Measurements from ENCODE around the gene CCDC61.
A peak's percentile ranks its signal among the peaks of the same experiment; 100 is the strongest.

CCDC61 gene

DNA sequence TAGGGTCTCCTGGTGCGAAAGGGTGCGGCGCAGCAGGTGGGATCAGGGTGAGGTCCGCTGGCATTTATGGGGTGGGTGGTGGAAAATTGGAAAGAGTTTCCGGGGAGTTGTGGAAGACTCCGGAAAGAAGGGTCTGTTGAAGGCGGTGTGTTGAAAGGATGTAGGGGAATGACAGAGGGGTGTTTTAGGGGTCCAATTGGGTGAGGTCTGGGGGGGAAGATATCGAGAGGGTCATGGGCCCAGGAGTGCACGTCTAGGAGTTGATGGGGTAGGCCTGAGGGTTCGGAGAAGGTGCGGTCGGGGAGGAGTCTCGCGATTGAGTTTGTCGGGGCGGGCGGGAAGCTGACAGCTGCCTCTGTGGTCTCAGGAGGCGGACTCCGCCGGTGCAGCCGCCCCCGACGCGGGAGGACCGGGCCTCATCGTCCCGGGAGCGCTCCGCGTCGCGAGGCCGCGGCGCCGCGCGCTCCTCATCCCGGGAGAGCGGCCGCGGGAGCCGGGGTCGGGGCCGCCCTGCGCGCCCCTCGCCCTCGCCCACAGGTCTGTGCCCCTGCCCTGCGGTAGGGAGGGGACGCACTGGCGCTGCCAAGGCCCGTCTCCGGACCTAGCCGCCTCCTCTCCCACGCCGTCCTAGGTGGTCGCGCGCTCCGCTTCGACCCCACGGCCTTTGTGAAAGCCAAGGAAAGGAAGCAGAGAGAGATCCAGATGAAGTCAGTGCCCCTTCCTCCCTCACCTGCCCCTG is 20.6 kb downstream of the CCDC61 start:
- no peak for DNase-seq

- peak in 13 of 14 donors; percentile 26 to 83 (median 62) for DNase-seq
Measured at GRCh38 chr19:46016426-46017094, 21.3 kb downstream of the CCDC61 start.

- peak in 1 of 14 donors; percentile 48 for DNase-seq
Measured at GRCh38 chr19:46017095-46017429, 21.8 kb downstream of the CCDC61 start.

DNA sequence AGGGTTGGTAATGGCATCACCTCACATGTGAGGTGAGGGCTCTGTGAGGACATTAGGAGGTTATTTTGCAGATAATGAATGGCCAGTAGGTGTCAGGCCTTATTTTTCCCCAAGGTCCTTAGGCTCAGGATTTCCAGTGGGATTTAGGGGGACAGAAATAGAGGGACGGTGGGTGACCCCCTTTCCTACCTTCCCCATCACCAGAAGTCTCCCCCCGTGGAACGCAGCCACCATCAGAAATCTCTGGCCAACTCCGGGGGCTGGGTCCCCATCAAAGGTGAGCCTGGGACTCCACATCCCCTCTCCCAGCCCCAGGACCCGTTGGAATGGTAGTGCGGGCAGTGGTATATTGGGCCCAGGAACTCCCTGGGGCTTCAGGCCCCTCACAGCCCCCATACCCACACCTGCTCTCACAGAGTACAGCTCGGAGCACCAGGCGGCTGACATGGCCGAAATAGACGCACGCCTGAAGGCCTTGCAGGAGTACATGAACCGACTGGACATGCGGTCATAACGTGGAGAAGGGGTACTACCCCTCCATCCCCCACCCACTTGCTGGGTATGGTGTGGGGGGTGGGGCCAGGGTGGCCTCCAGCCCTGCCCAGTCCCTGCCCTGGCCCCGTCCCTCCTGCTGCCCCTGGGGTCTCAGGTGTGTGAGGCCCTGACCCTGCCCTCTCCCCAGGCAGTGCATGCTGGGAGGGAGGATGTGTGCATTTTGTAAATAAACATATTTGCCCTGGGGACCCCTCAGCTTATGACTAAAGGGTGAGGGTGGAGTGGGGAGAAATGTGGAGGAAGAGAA is 22.8 kb downstream of the CCDC61 start:
- DNase-seq = no peak

DNA sequence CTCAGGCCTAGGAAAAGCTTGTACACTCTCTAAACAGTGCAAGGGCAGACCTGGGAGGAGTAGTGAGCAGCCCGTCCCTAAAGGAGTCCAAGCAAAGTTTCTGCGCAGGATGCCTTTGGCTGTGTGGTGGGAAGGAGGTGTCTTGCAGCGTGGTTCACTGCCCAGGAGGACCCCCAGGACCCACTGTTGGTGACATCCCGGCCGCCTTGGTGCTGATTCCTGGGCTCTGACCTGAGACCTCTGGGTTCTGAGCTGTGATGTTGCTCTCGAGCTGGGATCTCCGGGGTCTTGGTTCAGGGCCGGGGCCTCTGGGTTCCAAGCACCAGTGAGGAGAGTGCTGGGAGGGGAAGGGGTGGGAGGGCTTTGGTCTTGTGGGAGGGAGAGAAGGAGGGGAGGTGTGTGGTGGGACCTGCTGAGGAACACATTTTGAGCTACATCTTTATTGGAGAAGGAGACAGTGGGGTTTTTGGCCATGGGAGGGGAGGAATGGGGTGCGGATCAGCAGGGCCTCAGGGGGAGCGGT is 23.5 kb downstream of the CCDC61 start:
- no peak for DNase-seq

DNA sequence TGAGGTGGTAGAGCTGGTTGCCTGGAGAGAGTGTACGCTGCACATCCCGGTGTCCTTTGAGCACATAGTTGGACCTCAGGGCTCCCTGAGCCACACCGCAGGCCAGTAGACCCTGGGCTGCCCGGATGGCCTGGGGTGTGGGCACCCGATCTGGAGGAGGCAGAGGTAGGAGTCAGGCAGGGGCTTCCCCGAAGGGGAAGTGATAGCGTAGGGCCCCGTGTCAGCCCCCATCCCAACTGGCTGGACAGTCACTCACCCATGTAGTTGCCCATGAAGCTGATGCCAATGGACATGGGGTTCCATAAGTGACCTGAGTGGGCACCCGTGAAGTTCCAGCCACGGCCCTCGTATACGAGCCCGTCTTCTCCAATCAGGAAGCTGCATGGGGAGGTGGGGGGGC is 24.0 kb downstream of the CCDC61 start:
- DNase-seq = no peak

DNA sequence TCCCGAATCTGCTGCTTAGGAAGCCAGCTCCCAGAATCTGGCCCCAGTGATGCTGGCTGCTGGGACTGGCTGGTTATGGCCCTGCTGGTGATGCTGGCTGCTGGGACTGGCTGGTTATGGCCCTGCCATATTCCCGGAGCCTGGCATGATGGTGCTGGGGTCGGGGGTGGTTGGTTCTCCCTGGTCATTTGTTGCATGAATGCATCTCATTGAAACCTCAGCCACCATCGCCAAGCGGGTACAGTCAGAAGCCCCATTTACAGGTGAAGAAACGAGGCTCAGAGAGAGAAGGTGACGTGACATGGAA is 25.5 kb downstream of the CCDC61 start:
- no peak for DNase-seq

GRCh38 chr19:46021531-46022041 is 26.3 kb downstream of the CCDC61 start:
- no peak for DNase-seq

DNA sequence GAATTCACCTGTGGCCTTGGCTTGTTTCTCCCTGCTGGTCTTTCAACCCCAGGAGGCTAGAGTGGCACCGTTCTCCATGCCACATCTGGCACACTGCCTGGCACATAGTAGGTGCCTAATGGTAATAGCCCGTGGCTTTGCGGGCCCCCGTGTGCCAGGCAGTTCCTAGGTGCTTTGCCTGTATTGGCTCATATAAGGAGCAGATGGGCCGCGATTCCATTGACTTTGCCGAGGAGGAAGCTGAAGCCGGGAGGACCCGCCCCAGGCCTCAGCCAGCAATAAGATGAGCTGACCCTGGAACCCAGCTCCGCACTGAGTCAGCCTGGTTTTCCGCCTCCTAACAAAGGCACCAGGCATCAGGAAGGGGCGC is 26.8 kb downstream of the CCDC61 start:
- DNase-seq = no peak

DNA sequence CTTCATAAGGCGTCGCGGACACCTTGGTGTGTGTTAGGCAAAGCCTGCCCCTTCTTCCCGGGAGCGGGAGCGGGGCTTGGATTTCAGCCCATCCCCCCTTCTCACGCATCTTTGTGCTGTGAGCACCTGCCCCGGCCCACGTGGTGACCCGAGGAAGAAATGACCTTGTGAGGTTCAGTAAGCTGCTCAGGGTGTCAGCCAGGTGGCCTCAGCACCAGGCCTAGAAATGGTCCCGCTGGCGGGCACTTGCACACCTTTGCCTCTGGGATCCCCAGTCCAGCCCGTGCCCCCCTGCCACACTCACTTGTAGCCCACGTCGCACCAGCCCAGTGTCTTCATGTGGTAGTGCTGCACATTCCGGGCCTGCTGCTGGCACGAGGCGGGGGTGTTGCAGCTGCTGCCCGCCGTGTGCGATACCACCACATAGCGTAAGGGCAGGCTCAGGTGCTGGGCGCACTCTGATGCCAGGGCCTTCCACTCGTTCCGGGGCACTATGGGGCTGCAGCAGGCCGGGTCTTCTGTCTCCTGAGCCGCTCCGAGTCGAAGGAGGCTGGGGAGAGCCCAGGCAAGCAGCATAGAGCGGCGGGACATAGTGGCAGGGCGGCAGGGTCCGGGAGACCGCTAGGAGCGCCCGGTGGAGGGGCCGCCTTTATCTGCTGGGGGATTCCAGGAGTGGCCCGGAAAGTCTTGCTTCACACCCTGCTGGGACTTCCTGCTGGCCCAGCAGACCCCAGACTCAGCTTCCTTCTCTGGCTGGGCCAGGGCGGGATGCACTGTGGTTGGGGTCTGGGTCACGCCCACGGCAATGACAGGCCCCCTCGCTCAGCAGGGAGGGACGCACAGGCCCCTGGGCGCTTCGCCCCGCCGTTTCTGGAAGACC is 27.4 kb downstream of the CCDC61 start, which contains the start of gene PGLYRP1:
TSS of gene PGLYRP1 (minus strand) at position 623 of the 880 bp plus-strand sequence. CDS start at position 591, 32 bp downstream.
- DNase-seq = no peak

GRCh38 chr19:46023311-46023779 is 28.1 kb downstream of the CCDC61 start:
- no peak for DNase-seq

DNA sequence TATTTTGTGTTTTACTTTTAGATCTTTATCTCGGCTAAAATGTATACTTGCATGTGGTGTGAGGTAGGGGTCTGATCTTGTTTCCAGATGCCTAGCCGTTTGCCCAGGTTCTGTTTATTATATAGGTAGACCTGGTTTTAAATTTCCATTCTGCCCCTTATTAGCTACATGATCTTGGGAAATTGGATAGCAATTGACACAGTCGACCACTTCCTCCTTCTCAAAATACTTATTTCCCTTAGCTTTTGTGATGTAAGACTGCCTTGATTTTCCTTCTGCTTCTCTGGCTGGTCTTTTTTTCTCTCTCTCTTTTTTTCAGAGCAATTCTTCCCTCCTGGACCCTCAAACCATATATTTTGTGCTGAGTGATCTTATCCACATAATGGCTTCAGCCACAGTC is 30.6 kb downstream of the CCDC61 start:
- DNase-seq = no peak

DNA sequence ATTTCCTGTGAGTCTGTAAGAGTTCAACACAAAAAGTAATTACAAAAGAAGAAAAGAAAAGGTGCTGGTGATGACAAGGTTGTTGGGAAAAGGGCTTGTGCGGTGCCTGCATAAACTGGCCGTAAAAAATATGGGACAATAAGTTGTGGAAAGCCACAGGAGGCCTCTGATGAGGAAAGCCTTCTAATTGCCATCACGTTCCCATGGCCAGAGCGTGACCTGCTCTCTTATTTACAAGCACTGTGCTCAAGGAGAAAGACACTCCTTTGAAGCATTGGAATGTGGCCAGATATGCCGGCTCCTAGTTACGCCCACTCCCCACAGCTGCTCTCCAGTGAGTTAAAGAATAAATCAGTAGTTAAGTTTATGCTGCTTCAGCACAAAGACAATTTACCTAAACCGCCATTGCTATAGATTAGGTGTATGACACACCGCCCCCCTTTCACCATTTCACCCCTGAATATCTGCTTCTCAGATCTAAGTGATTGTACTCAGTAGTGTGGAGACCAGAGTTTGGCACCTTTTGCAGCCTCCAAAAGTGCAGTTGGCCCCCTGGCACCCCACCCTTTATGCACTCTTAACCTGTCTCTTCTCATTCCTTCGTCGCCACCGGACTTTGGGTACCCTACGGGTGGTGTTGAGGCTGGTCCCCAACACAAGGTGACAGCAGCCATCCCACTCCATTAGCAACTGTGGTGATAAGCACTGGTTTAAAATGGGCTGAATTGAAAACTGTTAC is 35.7 kb downstream of the CCDC61 start:
- DNase-seq = no peak

DNA sequence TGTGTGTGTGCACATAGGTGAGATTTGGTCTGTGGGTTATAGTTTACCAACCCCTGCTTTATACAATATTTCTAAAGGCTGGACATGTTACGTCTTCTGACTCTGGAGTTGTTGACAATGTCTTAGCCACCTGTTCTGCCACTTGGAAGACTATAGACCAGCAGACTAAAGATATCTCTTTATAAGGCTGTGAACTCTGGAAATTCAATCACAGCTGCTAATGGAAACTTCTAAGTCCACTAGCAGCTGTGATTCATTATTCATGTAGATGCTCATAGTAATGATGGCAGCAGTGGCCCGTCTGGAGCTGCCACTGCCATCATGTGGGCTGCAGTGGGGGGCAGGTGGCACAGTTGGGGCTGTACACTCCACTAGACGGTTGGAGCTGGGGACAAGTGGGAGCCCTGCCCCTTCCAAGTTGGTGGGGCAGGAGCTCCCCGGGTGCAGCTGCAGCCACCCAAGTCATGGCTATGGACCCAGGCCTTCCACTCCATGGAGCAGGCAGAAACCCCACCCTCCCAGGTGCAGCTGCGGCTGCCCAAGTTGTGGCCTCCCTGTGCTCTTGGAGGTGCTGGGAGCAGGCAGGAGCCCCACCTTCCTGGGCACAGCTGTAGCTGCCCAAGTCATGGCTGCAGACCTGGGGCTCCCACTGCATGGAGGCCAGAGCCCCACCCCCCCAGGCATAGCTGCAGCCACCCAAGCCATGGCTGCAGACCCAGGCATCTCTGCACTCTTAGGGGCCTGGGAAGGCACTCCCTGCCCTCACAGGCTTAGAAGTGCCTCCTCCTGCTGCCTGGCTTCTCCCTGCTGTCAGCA is 36.7 kb downstream of the CCDC61 start:
- no peak for DNase-seq

DNA sequence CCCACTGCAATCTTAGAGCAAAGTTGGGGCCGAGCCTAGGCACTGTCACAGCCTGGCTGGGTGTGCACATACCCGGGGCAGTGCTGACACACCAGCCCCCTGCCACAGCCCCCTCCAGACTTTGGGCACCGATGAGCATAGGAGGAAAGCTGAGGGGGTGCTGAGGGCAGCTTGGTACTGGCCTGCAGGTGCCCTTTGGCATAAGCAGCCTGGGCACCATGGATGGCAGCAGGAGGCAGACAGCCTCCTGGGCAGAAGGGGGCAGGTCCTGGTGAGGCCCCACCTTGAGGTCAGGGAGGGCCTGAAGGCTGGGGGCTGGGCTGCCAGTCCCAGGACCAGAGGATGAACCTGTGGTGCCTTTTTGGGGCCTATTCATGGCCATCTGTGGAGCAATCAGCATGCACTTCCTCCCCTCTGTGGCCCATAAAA is 37.3 kb downstream of the CCDC61 start:
- DNase-seq = no peak

- no peak for DNase-seq
Measured at GRCh38 chr19:46033401-46033800, 38.1 kb downstream of the CCDC61 start.

- DNase-seq = no peak
Measured at GRCh38 chr19:46035546-46035945, 40.3 kb downstream of the CCDC61 start.

DNA sequence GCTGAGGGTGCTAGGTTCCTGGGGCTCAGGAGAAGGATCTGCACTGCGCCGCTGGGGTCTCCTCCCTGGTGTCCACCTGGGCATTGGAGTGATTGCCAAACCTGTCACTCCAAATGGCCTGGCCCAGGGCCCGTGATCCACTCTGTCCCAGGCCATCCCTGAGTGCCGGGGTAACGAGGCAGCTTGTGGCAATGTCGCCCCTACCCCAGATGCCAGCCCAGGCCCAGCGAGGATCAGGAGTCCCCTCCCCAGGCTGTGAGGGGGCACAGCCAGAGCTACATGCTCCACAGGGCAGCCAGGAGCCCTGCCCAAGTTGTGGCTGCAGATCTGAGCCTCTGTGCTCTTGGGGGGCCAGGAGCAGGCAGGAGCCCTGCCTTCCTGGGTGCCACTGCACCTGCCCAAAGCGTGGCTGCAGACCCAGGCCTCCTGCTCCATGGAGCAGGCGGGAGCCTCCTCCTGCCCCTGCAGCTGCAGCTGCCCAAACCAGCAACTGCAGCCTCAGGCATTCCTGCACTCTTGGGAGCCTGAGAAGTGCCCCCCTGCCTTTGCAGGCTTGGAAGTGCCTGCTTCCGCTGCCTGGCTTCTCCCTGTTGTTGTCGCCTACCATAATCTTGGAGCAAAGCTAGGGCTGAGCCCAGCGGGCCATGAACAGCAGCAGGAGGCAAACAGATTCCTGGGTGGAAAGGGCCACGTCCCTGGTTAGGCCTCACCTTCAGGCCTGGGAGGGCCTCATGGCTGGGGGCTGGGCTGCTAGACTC is 40.9 kb downstream of the CCDC61 start:
- DNase-seq = no peak

- no peak for DNase-seq
Measured at GRCh38 chr19:46036744-46037128, 41.5 kb downstream of the CCDC61 start.

DNA sequence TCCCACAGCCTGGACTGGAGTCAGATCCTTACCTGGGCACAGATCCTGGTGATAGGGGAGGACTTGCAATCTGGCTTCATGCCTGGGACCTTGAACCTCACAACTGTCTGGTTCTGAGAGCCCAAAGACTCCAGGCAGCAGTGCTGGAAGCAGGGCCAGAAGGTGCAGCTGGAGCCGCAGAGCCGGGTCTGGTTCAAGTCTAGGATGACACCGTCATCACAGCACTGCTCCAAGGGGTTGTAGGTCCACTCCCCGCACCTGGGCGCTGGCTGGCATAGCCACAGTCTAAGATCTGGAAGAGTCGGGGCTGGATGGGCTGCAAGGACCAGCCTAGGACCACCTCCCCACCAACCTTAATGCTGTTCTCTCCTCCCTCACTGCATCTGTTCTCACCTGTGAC is 44.9 kb downstream of the CCDC61 start:
- no peak for DNase-seq
